Hepatocyte (in vitro differentiated cells): Measurements from ENCODE around the gene KCNK15. TPM values are rescaled to one million over a fixed set of nuclear protein-coding genes. Genes with fewer than 3 reads are reported as not detected.

ENCODE experiments used
- DNase-seq: peaks from one replicate; pipeline ENCODE4 v3.0.0-alpha.2; 2016; ENCODE audit warnings: low spot score
- H2AFZ ChIP-seq: fragments of 200-600 bp; sonication (generic); 2 replicates; pipeline ENCODE4 v1.6.0; 2016; ENCODE audit warnings: antibody characterized with exemption, mild to moderate bottlenecking
- H3K27ac ChIP-seq: fragments of 200-600 bp; sonication (generic); 2 replicates; pipeline ENCODE4 v1.5.1; 2016; ENCODE audit warnings: mild to moderate bottlenecking
- H3K27me3 ChIP-seq: fragments of 200-600 bp; sonication (generic); 2 replicates; pipeline ENCODE4 v1.6.1; 2016
- H3K36me3 ChIP-seq: fragments of 200-600 bp; sonication (generic); replicated peaks from 2 replicates; pipeline ENCODE4 v1.5.1; 2016; ENCODE audit warnings: low read depth; ENCODE audit not compliant: insufficient read depth
- H3K4me1 ChIP-seq: fragments of 200-600 bp; sonication (generic); 2 replicates; pipeline ENCODE4 v1.5.1; 2016; ENCODE audit warnings: mild to moderate bottlenecking, moderate library complexity; ENCODE audit not compliant: insufficient read depth
- H3K4me2 ChIP-seq: fragments of 200-600 bp; sonication (generic); 2 replicates; pipeline ENCODE4 v1.6.0; 2016
- H3K4me3 ChIP-seq: fragments of 200-600 bp; sonication (generic); 2 replicates; pipeline ENCODE4 v1.5.1; 2016; ENCODE audit warnings: mild to moderate bottlenecking
- H3K79me2 ChIP-seq: fragments of 200-600 bp; sonication (generic); 2 replicates; pipeline ENCODE4 v1.6.0; 2017; ENCODE audit warnings: mild to moderate bottlenecking
- H3K9me2 ChIP-seq: fragments of 200-600 bp; sonication (generic); replicated peaks from 2 replicates; pipeline ENCODE4 v1.6.0; 2017; ENCODE audit warnings: mild to moderate bottlenecking; ENCODE audit not compliant: insufficient read depth
- H3K9me3 ChIP-seq: fragments of 200-600 bp; sonication (generic); 2 replicates; pipeline ENCODE4 v1.5.1; 2016; ENCODE audit warnings: low read depth, mild to moderate bottlenecking
- H4K20me1 ChIP-seq: fragments of 200-600 bp; sonication (generic); 2 replicates; pipeline ENCODE4 v1.6.0; 2016; ENCODE audit warnings: mild to moderate bottlenecking; ENCODE audit not compliant: insufficient read depth, poor library complexity, severe bottlenecking
- EZH2 ChIP-seq: fragments of 200-600 bp; sonication (generic); IDR thresholded peaks from 2 replicates; pipeline ENCODE4 v1.6.1; 2016; ENCODE audit warnings: antibody characterized with exemption, mild to moderate bottlenecking, borderline replicate concordance
- EZH2phosphoT487 ChIP-seq: fragments of 200-600 bp; sonication (generic); IDR thresholded peaks from one replicate; pipeline ENCODE4 v1.6.1; 2018; ENCODE audit warnings: antibody characterized with exemption, mild to moderate bottlenecking, low read depth, moderate library complexity; ENCODE audit not compliant: unreplicated experiment, severe bottlenecking
- WGBS: methylation state at CpG from one replicate; pipeline ENCODE4 v1.1.6; 2016; ENCODE audit warnings: low lambda C conversion rate; ENCODE audit errors: missing lambda C conversion rate; 5-methylcytosine and 5-hydroxymethylcytosine counted together
- polyA plus RNA-seq: library from polyadenylated mRNA; unstranded; fragments of >200 nt; fragmentation: Nextera tagmentation; extraction: Ambion mirVana; gene quantifications from 2 replicates; pipeline ENCODE4 v1.2.1, GENCODE V29; 2016
- total RNA-seq: library from RNA; depleted of rRNA; stranded (reverse); fragments of >200 nt; gene quantifications from 2 replicates; pipeline ENCODE4 v1.2.3, GENCODE V29; 2014
- TF ChIP-seq, protein P1 (sequence below): fragments of 200-600 bp; sonication (generic); IDR thresholded peaks from 2 replicates; pipeline ENCODE4 v1.5.1; 2016; ENCODE audit warnings: antibody characterized with exemption, mild to moderate bottlenecking; ENCODE audit not compliant: poor library complexity

Gene KCNK15
- total and polyA plus RNA-seq, 2 experiments from 2014 or later, result 1.7 to 4.3 TPM

DNA sequence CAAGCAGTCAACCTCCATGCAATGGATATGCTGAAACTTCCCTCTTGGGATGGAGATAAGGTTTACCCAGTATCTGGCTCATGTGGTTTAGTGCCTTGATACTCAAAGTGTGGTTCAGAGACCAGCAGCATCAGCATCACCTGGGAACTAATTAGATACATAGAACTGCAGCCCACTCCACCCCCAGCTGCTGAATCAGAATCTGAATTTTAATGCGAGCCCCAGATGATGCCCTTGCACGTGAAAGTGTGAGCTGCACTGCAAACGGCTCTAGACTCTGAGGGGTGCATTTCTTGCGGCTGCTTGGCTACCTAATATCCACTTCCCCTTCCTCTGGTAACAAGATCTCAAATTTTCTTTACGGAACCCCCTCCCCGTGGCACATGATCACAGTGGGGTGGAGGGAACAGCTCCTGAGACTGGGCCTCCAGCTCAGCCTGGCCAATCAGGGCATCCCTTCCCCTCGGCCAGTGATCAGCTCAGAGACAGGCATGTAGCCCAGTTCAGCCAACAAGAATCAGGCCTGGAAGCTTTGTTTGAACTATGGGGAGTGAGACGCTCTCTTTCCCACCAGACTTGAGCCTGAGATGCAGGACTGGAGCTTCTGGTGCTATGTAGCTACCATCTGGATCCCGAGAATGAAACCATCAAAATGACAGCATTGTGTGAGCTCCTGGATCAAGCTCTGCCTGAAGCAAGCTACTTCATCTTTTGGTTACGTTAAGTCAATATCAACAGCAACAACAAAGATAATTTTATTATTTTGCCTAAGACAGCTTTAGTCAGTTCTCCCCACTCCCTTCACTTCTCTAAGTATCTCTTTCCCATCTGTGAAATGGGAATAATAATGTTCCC is 12.8 kb downstream of the KCNK15 start:
- no peaks in the 10 kb centered on the region for H3K4me1 ChIP-seq
- 80% methylated on average over 10 of the region's 10 CpGs for WGBS

DNA sequence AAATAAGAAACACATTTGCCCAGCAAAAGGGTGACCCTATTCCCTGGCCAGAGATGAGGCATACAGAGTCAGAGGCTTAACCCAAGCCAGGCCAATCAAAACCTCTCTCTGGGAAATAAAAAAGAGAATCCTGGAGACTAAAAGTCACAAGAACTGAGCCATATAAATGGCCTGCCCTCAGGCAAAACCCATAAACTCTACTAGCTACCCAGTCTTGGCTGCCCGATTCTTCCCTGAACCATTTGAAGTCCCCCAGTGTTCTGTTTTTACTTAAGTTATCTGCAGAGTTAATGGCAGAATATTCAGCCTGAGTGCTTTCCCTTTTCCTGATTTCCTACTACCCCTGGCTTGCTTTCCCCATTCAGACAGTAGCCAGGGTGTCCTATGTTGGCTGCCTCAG is 13.9 kb downstream of the KCNK15 start:
- Histone ChIP-seq H4K20me1 (no peaks in the 10 kb centered on the region), H2AFZ (no peak overlapping the region), H3K27me3 (no peaks in the 10 kb centered on the region), H3K9me2 (no peaks in the 10 kb centered on the region), H3K4me2 (no peak overlapping the region), H3K4me1 (no peaks in the 10 kb centered on the region), H3K36me3 (no peaks in the 10 kb centered on the region), H3K27ac (no peak overlapping the region), H3K4me3 (no peak overlapping the region), H3K79me2 (no peaks in the 10 kb centered on the region), H3K9me3 (no peaks in the 10 kb centered on the region)
- 48% methylated on average over 1 of the region's 1 CpG for WGBS
- no peak for DNase-seq
- TF ChIP-seq, protein P1, sequence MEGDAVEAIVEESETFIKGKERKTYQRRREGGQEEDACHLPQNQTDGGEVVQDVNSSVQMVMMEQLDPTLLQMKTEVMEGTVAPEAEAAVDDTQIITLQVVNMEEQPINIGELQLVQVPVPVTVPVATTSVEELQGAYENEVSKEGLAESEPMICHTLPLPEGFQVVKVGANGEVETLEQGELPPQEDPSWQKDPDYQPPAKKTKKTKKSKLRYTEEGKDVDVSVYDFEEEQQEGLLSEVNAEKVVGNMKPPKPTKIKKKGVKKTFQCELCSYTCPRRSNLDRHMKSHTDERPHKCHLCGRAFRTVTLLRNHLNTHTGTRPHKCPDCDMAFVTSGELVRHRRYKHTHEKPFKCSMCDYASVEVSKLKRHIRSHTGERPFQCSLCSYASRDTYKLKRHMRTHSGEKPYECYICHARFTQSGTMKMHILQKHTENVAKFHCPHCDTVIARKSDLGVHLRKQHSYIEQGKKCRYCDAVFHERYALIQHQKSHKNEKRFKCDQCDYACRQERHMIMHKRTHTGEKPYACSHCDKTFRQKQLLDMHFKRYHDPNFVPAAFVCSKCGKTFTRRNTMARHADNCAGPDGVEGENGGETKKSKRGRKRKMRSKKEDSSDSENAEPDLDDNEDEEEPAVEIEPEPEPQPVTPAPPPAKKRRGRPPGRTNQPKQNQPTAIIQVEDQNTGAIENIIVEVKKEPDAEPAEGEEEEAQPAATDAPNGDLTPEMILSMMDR, result no peak
- no peak for TF ChIP-seq EZH2
- TF ChIP-seq EZH2phosphoT487, result no peak

More for the DNA sequence above, 12.8 kb downstream of the KCNK15 start:
- H3K27ac ChIP-seq, result no peak overlapping the region
- no peaks in the 10 kb centered on the region for H3K9me3 ChIP-seq
- TF ChIP-seq EZH2 (no peak), EZH2phosphoT487 (no peak)
- TF ChIP-seq, protein P1, result no peak
- DNase-seq, result no peak
- H2AFZ ChIP-seq, result no peak overlapping the region
- no peak overlapping the region for H3K4me2 ChIP-seq
- H3K36me3 ChIP-seq, result no peaks in the 10 kb centered on the region
- no peak overlapping the region for H3K4me3 ChIP-seq
- H3K9me2 ChIP-seq, result no peaks in the 10 kb centered on the region
- no peaks in the 10 kb centered on the region for H3K79me2 ChIP-seq
- H3K27me3 ChIP-seq, result no peaks in the 10 kb centered on the region
- no peaks in the 10 kb centered on the region for H4K20me1 ChIP-seq

DNA sequence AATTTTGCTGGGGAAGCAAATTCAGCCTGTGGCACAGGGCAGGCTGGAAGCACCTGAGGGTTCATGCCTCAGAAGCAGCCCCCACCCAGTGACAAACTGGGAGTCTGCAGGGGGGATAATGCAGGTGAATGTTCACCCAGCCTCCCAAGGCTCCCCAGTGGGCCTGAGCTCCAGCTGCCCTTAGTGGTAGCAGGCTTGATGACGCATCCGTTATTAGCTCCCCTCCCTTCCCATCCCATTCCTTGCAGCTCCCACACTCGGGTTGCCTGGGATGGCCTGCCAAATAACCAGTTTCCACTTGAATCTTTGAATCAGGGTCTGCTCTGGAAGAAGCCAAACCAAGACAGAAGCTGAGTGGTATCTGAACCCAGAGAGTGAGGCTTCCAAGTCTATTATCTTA is 15.8 kb downstream of the KCNK15 start:
- Histone ChIP-seq H3K9me3 (no peaks in the 10 kb centered on the region), H3K27ac (no peak overlapping the region), H3K79me2 (no peaks in the 10 kb centered on the region), H3K4me2 (no peak overlapping the region), H3K4me3 (no peak overlapping the region), H4K20me1 (no peaks in the 10 kb centered on the region), H3K9me2 (no peaks in the 10 kb centered on the region), H3K4me1 (no peaks in the 10 kb centered on the region), H2AFZ (no peak overlapping the region), H3K27me3 (no peaks in the 10 kb centered on the region), H3K36me3 (no peaks in the 10 kb centered on the region)
- DNase-seq, result no peak
- TF ChIP-seq EZH2, result no peak
- no peak for TF ChIP-seq EZH2phosphoT487
- TF ChIP-seq, protein P1, result no peak
- 54% methylated on average over 3 of the region's 3 CpGs for WGBS
